HepG2 (cell line): ENCODE data around the gene CXorf38. TPM values are rescaled to one million over a fixed set of nuclear protein-coding genes. Genes with fewer than 3 reads are reported as not detected.

Experiments used
- ATAC-seq: fragments of 200-7000 bp; cut with Tn5 transposase; 3 replicates; pipeline ENCODE4 v1.9.1; 2020; ENCODE audit warnings: mild to moderate bottlenecking, moderate library complexity
- BruUV-seq: library from RNA; stranded (reverse); fragments of 400-500 nt; replicated peaks from 2 replicates; lab custom pipeline; 2021; lab: Mats Ljungman, UMichigan
- CTCF ChIA-PET: fragments of 300-600 bp; formaldehyde crosslinking; extraction: SDS; loops from one replicate; lab custom pipeline; 2021; ENCODE audit warnings: low total read pairs, inconsistent platforms, low intra/inter-chr PET ratio; lab: Yijun Ruan, JAX
- POLR2A ChIA-PET: fragments of 350-600 bp; sonication (Branson Sonifier 250); formaldehyde crosslinking; loops from one replicate; lab custom pipeline; 2020; ENCODE audit warnings: antibody characterized with exemption, inconsistent platforms; lab: Yijun Ruan, JAX
- DNase-seq: peaks from one replicate; pipeline ENCODE4 v3.0.0-alpha.2; 2015; ENCODE audit warnings: low spot score
- FAIRE-seq: peaks from 3 replicates; lab custom pipeline; 2011; peaks lifted over from hg19 to GRCh38; lab: Jason Lieb, UNC
- H2AFZ ChIP-seq: one replicate; pipeline ENCODE4 v1.6.1; 2011; ENCODE audit warnings: low read length, inconsistent platforms
- H3K27ac ChIP-seq: fragments of 300-600 bp; 3 replicates; pipeline ENCODE4 v1.8.0; 2011; ENCODE audit warnings: mixed run types, mild to moderate bottlenecking, mixed read lengths, low read length, inconsistent platforms; ENCODE audit not compliant: insufficient read depth; ENCODE audit errors: extremely low read length
- H3K27me3 ChIP-seq, 2 experiments: fragments of 200-600 bp in 1 of 2; 2 replicates in 1 of 2; 3 replicates in 1 of 2; pipeline versions ENCODE4 v1.6.0 to v1.8.0; 2011; ENCODE audit warnings: low read length in 2 of 2, mild to moderate bottlenecking in 2 of 2, moderate library complexity in 2 of 2, inconsistent platforms in 1 of 2; ENCODE audit not compliant: insufficient read depth in 2 of 2, control insufficient read depth in 1 of 2
- H3K36me3 ChIP-seq, 2 experiments: fragments of 200-600 bp in 1 of 2; replicated peaks in 1 of 2; 2 replicates in 1 of 2; 3 replicates in 1 of 2; pipeline versions ENCODE4 v1.5.1 to v1.8.0; 2011; ENCODE audit warnings: low read length in 2 of 2, inconsistent platforms in 1 of 2; ENCODE audit not compliant: insufficient read depth in 2 of 2, control insufficient read depth in 1 of 2
- H3K4me1 ChIP-seq: 2 replicates; pipeline ENCODE4 v1.5.1; 2012; ENCODE audit warnings: low read length, inconsistent platforms; ENCODE audit not compliant: insufficient read depth
- H3K4me2 ChIP-seq: 2 replicates; pipeline ENCODE4 v1.6.0; 2011; ENCODE audit warnings: low read depth, low read length, inconsistent platforms
- H3K4me3 ChIP-seq, 3 experiments: fragments of 200-600 bp in 1 of 3; sonication (generic), shearing (Covaris generic) in 1 of 3; replicated peaks in 1 of 3; 2 replicates each; pipeline ENCODE4 v1.5.1; 2011 to 2016; ENCODE audit warnings: low read length in 3 of 3, inconsistent platforms in 2 of 3, low read depth in 2 of 3, mild to moderate bottlenecking in 2 of 3, control low read depth in 1 of 3, mixed read lengths in 1 of 3; ENCODE audit not compliant: insufficient read depth in 1 of 3
- H3K79me2 ChIP-seq: one replicate; pipeline ENCODE4 v1.6.1; 2011; ENCODE audit warnings: low read length, inconsistent platforms; ENCODE audit not compliant: insufficient read depth
- H3K9ac ChIP-seq: 2 replicates; pipeline ENCODE4 v1.6.0; 2011; ENCODE audit warnings: mild to moderate bottlenecking, low read depth, low read length, inconsistent platforms; ENCODE audit not compliant: insufficient read depth
- H3K9me3 ChIP-seq: 2 replicates; pipeline ENCODE4 v1.5.1; 2012; ENCODE audit warnings: mild to moderate bottlenecking, low read length
- H4K20me1 ChIP-seq: 2 replicates; pipeline ENCODE4 v1.6.0; 2011; ENCODE audit warnings: inconsistent platforms, mild to moderate bottlenecking, low read length, moderate library complexity; ENCODE audit not compliant: insufficient read depth
- ARNT2 ChIP-seq: sonication (generic); formaldehyde crosslinking; IDR thresholded peaks from 2 replicates; pipeline ENCODE4 v1.8.0; 2022; ENCODE audit warnings: mild to moderate bottlenecking, low read depth, missing genetic modification reagents, moderate library complexity
- ELF1 ChIP-seq: sonication (generic); formaldehyde crosslinking; IDR thresholded peaks from 2 replicates; pipeline ENCODE4 v1.4.0; 2020; ENCODE audit warnings: missing genetic modification reagents
- FOSL1 ChIP-seq: sonication (generic); formaldehyde crosslinking; IDR thresholded peaks from 2 replicates; pipeline ENCODE4 v1.9.0; 2021; ENCODE audit warnings: missing genetic modification reagents, borderline replicate concordance
- HDAC2 ChIP-seq: sonication (generic); formaldehyde crosslinking; IDR thresholded peaks from 2 replicates; pipeline ENCODE4 v1.4.0; 2020; ENCODE audit warnings: missing genetic modification reagents
- HOXA9 ChIP-seq: sonication (generic); formaldehyde crosslinking; IDR thresholded peaks from 2 replicates; pipeline ENCODE4 v1.8.1; 2022; ENCODE audit warnings: missing genetic modification reagents, mild to moderate bottlenecking, moderate library complexity, borderline replicate concordance
- KAT8 ChIP-seq: IDR thresholded peaks from 2 replicates; pipeline ENCODE4 v1.6.1; 2016; ENCODE audit warnings: missing genetic modification reagents, missing compliant biosample characterization
- RXRB ChIP-seq: IDR thresholded peaks from 2 replicates; pipeline ENCODE4 v1.6.1; 2016; ENCODE audit warnings: borderline replicate concordance, missing genetic modification reagents, missing compliant biosample characterization
- SP140L ChIP-seq: sonication (generic); formaldehyde crosslinking; IDR thresholded peaks from 2 replicates; pipeline ENCODE4 v1.4.0; 2020; ENCODE audit warnings: missing genetic modification reagents, borderline replicate concordance
- SRSF1 ChIP-seq: fragments of 200-400 bp; formaldehyde crosslinking; optimal IDR thresholded peaks from 2 replicates; pipeline ENCODE3; 2017; ENCODE audit warnings: mild to moderate bottlenecking, low read depth, low read length, moderate library complexity
- ZNF367 ChIP-seq: sonication (generic); formaldehyde crosslinking; IDR thresholded peaks from 2 replicates; pipeline ENCODE4 v1.4.0; 2020; ENCODE audit warnings: missing genetic modification reagents, borderline replicate concordance
- ZNF878 ChIP-seq: sonication (generic); formaldehyde crosslinking; IDR thresholded peaks from 2 replicates; pipeline ENCODE4 v1.8.1; 2023; ENCODE audit warnings: mild to moderate bottlenecking, missing genetic modification reagents, moderate library complexity
- ZSCAN25 ChIP-seq: sonication (generic); formaldehyde crosslinking; IDR thresholded peaks from 2 replicates; pipeline ENCODE4 v1.8.0; 2022; ENCODE audit warnings: mild to moderate bottlenecking, missing genetic modification reagents
- WGBS: methylation state at CpG from one replicate; pipeline ENCODE4 v1.1.6; 2017; ENCODE audit warnings: low lambda C conversion rate; 5-methylcytosine and 5-hydroxymethylcytosine counted together
- in situ Hi-C: cut with HindIII; loops from 2 replicates; pipeline ENCODE4 v1.10.0; 2017; ENCODE audit warnings: low pct_unique_long_range_greater_than_20kb; ENCODE audit not compliant: extremely low pct_ligation_motif_present
- intact Hi-C: fragments of 100-400 bp; cut with micrococcal nuclease; formaldehyde crosslinking; loops from one replicate; pipeline ENCODE4 v1.10.0; 2022; ENCODE audit not compliant: unreplicated experiment
- polyA plus RNA-seq, 8 experiments: library from polyadenylated mRNA; depleted of rRNA in 3 of 8; stranded (reverse) in 7 of 8; unstranded in 1 of 8; fragments of >200 nt; fragmentation: Illumina TruSeq in 4 of 8; extraction: Trizol in 4 of 8; gene quantifications; 2 replicates each; pipeline versions ENCODE4 v1.2.1 to v1.2.3, GENCODE V29; 2011 to 2016; ENCODE audit warnings: low read depth in 4 of 8, missing spikeins in 1 of 8, mixed read lengths in 1 of 8; ENCODE audit not compliant: insufficient read depth in 1 of 8
- total RNA-seq, 5 experiments: library from RNA; depleted of rRNA; stranded (reverse); fragments of >200 nt; fragmentation: Illumina TruSeq; extraction: Trizol; gene quantifications; 2 replicates each; pipeline ENCODE4 v1.2.3, GENCODE V29; 2016; ENCODE audit warnings: low read depth in 1 of 5
- TF ChIP-seq, protein P1 (sequence below): sonication (generic); formaldehyde crosslinking; IDR thresholded peaks from 2 replicates; pipeline ENCODE4 v1.4.0; 2020; ENCODE audit warnings: missing genetic modification reagents, mild to moderate bottlenecking, borderline replicate concordance
- TF ChIP-seq, protein P2 (sequence below): sonication (generic); formaldehyde crosslinking; IDR thresholded peaks from 2 replicates; pipeline ENCODE4 v1.9.0; 2021; ENCODE audit warnings: missing genetic modification reagents, borderline replicate concordance
- TF ChIP-seq, protein P3 (sequence below): sonication (generic); formaldehyde crosslinking; IDR thresholded peaks from 2 replicates; pipeline ENCODE4 v1.8.1; 2022; ENCODE audit warnings: mild to moderate bottlenecking, missing genetic modification reagents
- TF ChIP-seq, protein P4 (sequence below): sonication (generic); formaldehyde crosslinking; IDR thresholded peaks from 2 replicates; pipeline ENCODE4 v1.5.0; 2020; ENCODE audit warnings: missing genetic modification reagents

CXorf38 gene
- total and polyA plus RNA-seq, 2 of the 13 experiments (the other 11 are each of a cell fraction or from before 2014, with no cell fraction given) = 4.6 to 6.7 TPM

DNA sequence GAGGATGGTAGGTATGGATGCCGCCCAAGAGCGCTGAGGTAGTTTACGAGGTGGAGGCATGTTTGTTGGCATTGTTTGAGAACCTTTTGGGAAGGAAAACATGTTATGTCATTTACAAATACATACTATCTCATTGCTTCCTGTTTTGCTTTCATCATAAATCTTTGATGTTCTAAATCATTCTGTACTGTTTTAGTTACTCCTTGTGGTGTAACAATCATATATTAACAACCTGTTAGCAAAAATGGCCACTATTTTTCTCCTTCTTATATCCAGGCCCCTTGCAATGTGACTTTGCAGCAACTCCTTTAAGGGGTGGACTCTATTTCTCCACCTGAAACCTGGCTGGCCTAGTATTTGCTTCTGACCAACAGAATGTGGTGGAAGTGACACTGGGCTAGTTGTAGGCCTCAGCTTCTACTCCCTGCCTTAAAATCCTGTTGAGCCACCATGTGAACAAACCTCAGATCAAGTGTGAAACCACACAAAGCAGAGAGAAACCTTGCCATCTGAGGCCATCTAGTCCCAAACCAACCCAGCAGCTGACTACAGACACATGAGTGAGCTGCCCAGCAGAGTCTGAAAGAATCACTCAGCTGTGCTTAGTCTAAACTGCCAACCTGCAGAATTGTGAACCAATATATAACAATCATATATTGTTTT lies 15.8 kb upstream of the CXorf38 start:
- Histone ChIP-seq H3K79me2 (no peaks in the 10 kb centered on the region), H3K27ac (no peak overlapping the region), H3K27me3 (no peaks in the 10 kb centered on the region), H3K4me2 (no peak overlapping the region), H4K20me1 (no peaks in the 10 kb centered on the region), H3K4me1 (no peaks in the 10 kb centered on the region), H3K9ac (no peak overlapping the region), H3K4me3 (no peak overlapping the region), H2AFZ (no peak overlapping the region), H3K9me3 (no peaks in the 10 kb centered on the region), H3K36me3 (peaks cover 2 to 32% of the 10 kb centered on the region in 2 experiments; a peak in 4 of 5 replicates)
- DNase-seq = no peak
- in situ Hi-C loops (no loop called here), intact Hi-C loops (no loop called here)
- no peak for FAIRE-seq
- BruUV-seq = no TSS peak
- ChIA-PET CTCF (no interaction called here), POLR2A (no interaction called here)
- ATAC-seq = no peak
- WGBS = 100% methylated on average over 3 of the region's 3 CpGs
- TF ChIP-seq, protein P1, sequence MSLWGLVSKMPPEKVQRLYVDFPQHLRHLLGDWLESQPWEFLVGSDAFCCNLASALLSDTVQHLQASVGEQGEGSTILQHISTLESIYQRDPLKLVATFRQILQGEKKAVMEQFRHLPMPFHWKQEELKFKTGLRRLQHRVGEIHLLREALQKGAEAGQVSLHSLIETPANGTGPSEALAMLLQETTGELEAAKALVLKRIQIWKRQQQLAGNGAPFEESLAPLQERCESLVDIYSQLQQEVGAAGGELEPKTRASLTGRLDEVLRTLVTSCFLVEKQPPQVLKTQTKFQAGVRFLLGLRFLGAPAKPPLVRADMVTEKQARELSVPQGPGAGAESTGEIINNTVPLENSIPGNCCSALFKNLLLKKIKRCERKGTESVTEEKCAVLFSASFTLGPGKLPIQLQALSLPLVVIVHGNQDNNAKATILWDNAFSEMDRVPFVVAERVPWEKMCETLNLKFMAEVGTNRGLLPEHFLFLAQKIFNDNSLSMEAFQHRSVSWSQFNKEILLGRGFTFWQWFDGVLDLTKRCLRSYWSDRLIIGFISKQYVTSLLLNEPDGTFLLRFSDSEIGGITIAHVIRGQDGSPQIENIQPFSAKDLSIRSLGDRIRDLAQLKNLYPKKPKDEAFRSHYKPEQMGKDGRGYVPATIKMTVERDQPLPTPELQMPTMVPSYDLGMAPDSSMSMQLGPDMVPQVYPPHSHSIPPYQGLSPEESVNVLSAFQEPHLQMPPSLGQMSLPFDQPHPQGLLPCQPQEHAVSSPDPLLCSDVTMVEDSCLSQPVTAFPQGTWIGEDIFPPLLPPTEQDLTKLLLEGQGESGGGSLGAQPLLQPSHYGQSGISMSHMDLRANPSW (CRISPR knock-in tag) = no peak
- TF ChIP-seq ARNT2 = no peak
- TF ChIP-seq, protein P2, sequence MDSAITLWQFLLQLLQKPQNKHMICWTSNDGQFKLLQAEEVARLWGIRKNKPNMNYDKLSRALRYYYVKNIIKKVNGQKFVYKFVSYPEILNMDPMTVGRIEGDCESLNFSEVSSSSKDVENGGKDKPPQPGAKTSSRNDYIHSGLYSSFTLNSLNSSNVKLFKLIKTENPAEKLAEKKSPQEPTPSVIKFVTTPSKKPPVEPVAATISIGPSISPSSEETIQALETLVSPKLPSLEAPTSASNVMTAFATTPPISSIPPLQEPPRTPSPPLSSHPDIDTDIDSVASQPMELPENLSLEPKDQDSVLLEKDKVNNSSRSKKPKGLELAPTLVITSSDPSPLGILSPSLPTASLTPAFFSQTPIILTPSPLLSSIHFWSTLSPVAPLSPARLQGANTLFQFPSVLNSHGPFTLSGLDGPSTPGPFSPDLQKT (CRISPR knock-in tag) = no peak
- no peak for TF ChIP-seq SRSF1
- no peak for TF ChIP-seq SP140L
- TF ChIP-seq ZNF878 = no peak
- TF ChIP-seq RXRB (CRISPR knock-in tag) = no peak
- no peak for TF ChIP-seq FOSL1 (CRISPR knock-in tag)
- TF ChIP-seq, protein P3, sequence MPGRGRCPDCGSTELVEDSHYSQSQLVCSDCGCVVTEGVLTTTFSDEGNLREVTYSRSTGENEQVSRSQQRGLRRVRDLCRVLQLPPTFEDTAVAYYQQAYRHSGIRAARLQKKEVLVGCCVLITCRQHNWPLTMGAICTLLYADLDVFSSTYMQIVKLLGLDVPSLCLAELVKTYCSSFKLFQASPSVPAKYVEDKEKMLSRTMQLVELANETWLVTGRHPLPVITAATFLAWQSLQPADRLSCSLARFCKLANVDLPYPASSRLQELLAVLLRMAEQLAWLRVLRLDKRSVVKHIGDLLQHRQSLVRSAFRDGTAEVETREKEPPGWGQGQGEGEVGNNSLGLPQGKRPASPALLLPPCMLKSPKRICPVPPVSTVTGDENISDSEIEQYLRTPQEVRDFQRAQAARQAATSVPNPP (CRISPR knock-in tag) = no peak
- TF ChIP-seq ELF1 (CRISPR knock-in tag) = no peak
- TF ChIP-seq HDAC2 (CRISPR knock-in tag) = no peak
- no peak for TF ChIP-seq ZNF367 (CRISPR knock-in tag)
- TF ChIP-seq HOXA9 (CRISPR knock-in tag) = no peak
- TF ChIP-seq ZSCAN25 (CRISPR knock-in tag) = no peak
- TF ChIP-seq, protein P4, sequence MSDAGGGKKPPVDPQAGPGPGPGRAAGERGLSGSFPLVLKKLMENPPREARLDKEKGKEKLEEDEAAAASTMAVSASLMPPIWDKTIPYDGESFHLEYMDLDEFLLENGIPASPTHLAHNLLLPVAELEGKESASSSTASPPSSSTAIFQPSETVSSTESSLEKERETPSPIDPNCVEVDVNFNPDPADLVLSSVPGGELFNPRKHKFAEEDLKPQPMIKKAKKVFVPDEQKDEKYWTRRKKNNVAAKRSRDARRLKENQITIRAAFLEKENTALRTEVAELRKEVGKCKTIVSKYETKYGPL (CRISPR knock-in tag) = no peak
- TF ChIP-seq KAT8 (CRISPR knock-in tag) = no peak
